OCI-LY3 (cell line): ENCODE data around the gene CTNNA3.

Source experiments
- EZH2phosphoT487 ChIP-seq: fragments of 200-600 bp; shearing (Covaris generic); IDR thresholded peaks from 2 replicates; pipeline ENCODE4 v1.6.1; 2018; ENCODE audit warnings: antibody characterized with exemption, mixed run types, low read depth
- TF ChIP-seq, protein P1 (sequence below): fragments of 200-600, 300-600 bp; sonication (generic); IDR thresholded peaks from 2 replicates; pipeline ENCODE4 v1.5.1; 2014; ENCODE audit warnings: antibody characterized with exemption, low read length, low read depth

DNA sequence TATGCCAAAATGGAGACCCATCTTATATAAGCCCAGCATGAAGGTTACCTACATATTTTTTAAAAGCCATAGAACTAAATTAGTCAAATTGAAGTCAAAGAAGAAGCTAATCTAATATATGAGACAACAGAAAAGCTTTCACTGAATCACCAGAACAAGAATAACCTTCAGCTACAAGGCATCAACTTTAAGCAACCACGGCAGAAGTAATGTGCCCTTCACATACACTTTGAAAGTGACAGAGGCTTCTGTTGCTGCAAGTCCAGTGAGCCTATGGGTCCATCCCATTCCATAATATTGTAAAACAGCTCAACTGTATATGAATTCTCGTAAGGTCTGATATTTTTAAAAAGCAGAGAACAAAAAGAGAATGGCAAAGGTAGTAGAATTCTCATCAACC lies 36.5 kb downstream of the CTNNA3 start:
- TF ChIP-seq, protein P1, sequence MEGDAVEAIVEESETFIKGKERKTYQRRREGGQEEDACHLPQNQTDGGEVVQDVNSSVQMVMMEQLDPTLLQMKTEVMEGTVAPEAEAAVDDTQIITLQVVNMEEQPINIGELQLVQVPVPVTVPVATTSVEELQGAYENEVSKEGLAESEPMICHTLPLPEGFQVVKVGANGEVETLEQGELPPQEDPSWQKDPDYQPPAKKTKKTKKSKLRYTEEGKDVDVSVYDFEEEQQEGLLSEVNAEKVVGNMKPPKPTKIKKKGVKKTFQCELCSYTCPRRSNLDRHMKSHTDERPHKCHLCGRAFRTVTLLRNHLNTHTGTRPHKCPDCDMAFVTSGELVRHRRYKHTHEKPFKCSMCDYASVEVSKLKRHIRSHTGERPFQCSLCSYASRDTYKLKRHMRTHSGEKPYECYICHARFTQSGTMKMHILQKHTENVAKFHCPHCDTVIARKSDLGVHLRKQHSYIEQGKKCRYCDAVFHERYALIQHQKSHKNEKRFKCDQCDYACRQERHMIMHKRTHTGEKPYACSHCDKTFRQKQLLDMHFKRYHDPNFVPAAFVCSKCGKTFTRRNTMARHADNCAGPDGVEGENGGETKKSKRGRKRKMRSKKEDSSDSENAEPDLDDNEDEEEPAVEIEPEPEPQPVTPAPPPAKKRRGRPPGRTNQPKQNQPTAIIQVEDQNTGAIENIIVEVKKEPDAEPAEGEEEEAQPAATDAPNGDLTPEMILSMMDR: no peak
- TF ChIP-seq EZH2phosphoT487: no peak
